GM18505 (cell line): Measurements from ENCODE around the gene MYO10.
"Not testable (repeated sequence)": the region's sequence is repeated elsewhere in the genome, so short reads cannot be mapped to it uniquely, and the experiment has no call there.

Experiments used
- ATAC-seq: cut with Tn5 transposase; IDR thresholded peaks from one replicate; pipeline ENCODE4 v1.9.1; 2021; ENCODE audit not compliant: unreplicated experiment
- POLR2A ChIP-seq: IDR thresholded peaks from 4 replicates; pipeline ENCODE4 v1.6.1; 2011; ENCODE audit warnings: borderline replicate concordance; ENCODE audit not compliant: insufficient read depth, insufficient read length; ENCODE audit errors: extremely low read depth

Gene MYO10

GRCh38 chr5:16881251-16881650 is 54.8 kb downstream of the MYO10 start:
- no peak for TF ChIP-seq POLR2A
- ATAC-seq, result no peak

- no peak for ATAC-seq
- TF ChIP-seq POLR2A, result no peak
Observed at GRCh38 chr5:16880547-16880946, 55.5 kb downstream of the MYO10 start.

- ATAC-seq, result no peak
- TF ChIP-seq POLR2A, result no peak
Observed at GRCh38 chr5:16879650-16880049, 56.4 kb downstream of the MYO10 start.

- no peak for TF ChIP-seq POLR2A
Observed at GRCh38 chr5:16879191-16879590, 56.9 kb downstream of the MYO10 start.

GRCh38 chr5:16877267-16877935 is 58.7 kb downstream of the MYO10 start:
- no peak for ATAC-seq
- TF ChIP-seq POLR2A, result no peak

More at GRCh38 chr5:16879191-16879590, 56.9 kb downstream of the MYO10 start:
- ATAC-seq, result no peak

- ATAC-seq, result not testable (repeated sequence)
Observed at GRCh38 chr5:16874424-16874823, 61.7 kb downstream of the MYO10 start.

GRCh38 chr5:16871746-16872339 is 64.2 kb downstream of the MYO10 start:
- TF ChIP-seq POLR2A, result no peak
- ATAC-seq, result no peak

GRCh38 chr5:16870878-16871277 is 65.2 kb downstream of the MYO10 start:
- TF ChIP-seq POLR2A, result no peak
- no peak for ATAC-seq

- no peak for ATAC-seq
Observed at GRCh38 chr5:16869821-16870796, 66.0 kb downstream of the MYO10 start.

GRCh38 chr5:16867577-16867953 is 68.5 kb downstream of the MYO10 start:
- no peak for ATAC-seq
- no peak for TF ChIP-seq POLR2A

More at GRCh38 chr5:16869821-16870796, 66.0 kb downstream of the MYO10 start:
- no peak for TF ChIP-seq POLR2A

GRCh38 chr5:16866795-16867576 is 69.1 kb downstream of the MYO10 start:
- TF ChIP-seq POLR2A, result no peak
- ATAC-seq, result no peak

- ATAC-seq, result no peak
- no peak for TF ChIP-seq POLR2A
Observed at GRCh38 chr5:16866273-16866672, 69.8 kb downstream of the MYO10 start.

- no peak for TF ChIP-seq POLR2A
- ATAC-seq, result no peak
Observed at GRCh38 chr5:16865151-16865550, 70.9 kb downstream of the MYO10 start.
